Prostate gland (tissue), 2 donors: ENCODE measurements around the gene GABRG3. TPM values are rescaled to one million over a fixed set of nuclear protein-coding genes. Genes with fewer than 3 reads are reported as not detected.

Source experiments
- DNase-seq: peaks from one replicate; pipeline ENCODE4 v3.0.0-alpha.2; 2019; ENCODE audit warnings: low spot score
- H3K27ac ChIP-seq, 2 donors: fragments of 200-600 bp; sonication (generic); 2 replicates each; pipeline ENCODE4 v1.5.1; 2017 to 2019
- H3K27me3 ChIP-seq: fragments of 200-600 bp; sonication (generic); replicated peaks from 2 replicates; pipeline ENCODE4 v1.5.1; 2019; ENCODE audit not compliant: insufficient read depth
- H3K36me3 ChIP-seq, 2 donors: fragments of 200-600 bp; sonication (generic); 1 replicate in 1 of 2; 2 replicates in 1 of 2; pipeline versions ENCODE4 v1.5.1 to v1.8.1; 2017 to 2019
- H3K4me1 ChIP-seq: fragments of 200-600 bp; sonication (generic); replicated peaks from 2 replicates; pipeline ENCODE4 v1.5.1; 2019
- H3K4me3 ChIP-seq, 2 donors: fragments of 200-600 bp; sonication (generic); 2 replicates each; pipeline ENCODE4 v1.5.1; 2017 to 2019
- H3K9me3 ChIP-seq: fragments of 200-600 bp; sonication (generic); 2 replicates; pipeline ENCODE4 v1.5.1; 2017
- CTCF ChIP-seq, 4 experiments: fragments of 200-600 bp in 2 of 4; fragments of 450-650 bp in 2 of 4; sonication (generic) in 2 of 4; IDR thresholded peaks; 1 replicate in 3 of 4; 2 replicates in 1 of 4; pipeline ENCODE4 v1.5.1; 2016 to 2019; ENCODE audit warnings: antibody characterized with exemption in 4 of 4, mild to moderate bottlenecking in 2 of 4, moderate library complexity in 2 of 4
- POLR2A ChIP-seq: fragments of 450-650 bp; IDR thresholded peaks from one replicate; pipeline ENCODE4 v1.6.1; 2016; ENCODE audit warnings: antibody characterized with exemption, mild to moderate bottlenecking
- POLR2AphosphoS5 ChIP-seq: sonication (generic); formaldehyde crosslinking; IDR thresholded peaks from one replicate; pipeline ENCODE4 v1.6.1; 2017; ENCODE audit warnings: antibody characterized with exemption
- WGBS: methylation state at CpG from one replicate; pipeline ENCODE4 v1.1.5; 2018; 5-methylcytosine and 5-hydroxymethylcytosine counted together
- intact Hi-C: fragments of 100-400 bp; cut with DNase I; formaldehyde crosslinking; loops from one replicate; pipeline ENCODE4 v1.14.2; 2022
- total RNA-seq, 2 donors: library from RNA; depleted of rRNA; stranded (reverse); fragments of >200 nt; gene quantifications; one replicate each; pipeline ENCODE4 v1.1.0, GENCODE V29; 2016

The GABRG3 gene
- total RNA-seq, 2 donors from 2014 or later: 15.6 to 35.4 TPM

GRCh38 chr15:27414168-27414870, 443.3 kb downstream of the GABRG3 start:
- H3K4me1 ChIP-seq: peaks cover 3% of the 10 kb centered on the region
- intact Hi-C loops: no loop called here
- no peak overlapping the region for H3K27ac ChIP-seq
- TF ChIP-seq CTCF (IDR thresholded peaks at IDR 0.05) (no peak), POLR2A (no peak), POLR2AphosphoS5 (no peak)
- H3K9me3 ChIP-seq: no peaks in the 10 kb centered on the region
- no peak for DNase-seq
- H3K4me3 ChIP-seq: no peak overlapping the region
- 70% methylated on average over 7 of the region's 7 CpGs for WGBS
- H3K27me3 ChIP-seq: no peaks in the 10 kb centered on the region
- no peaks in the 10 kb centered on the region for H3K36me3 ChIP-seq

GRCh38 chr15:27418726-27419125, 447.7 kb downstream of the GABRG3 start:
- TF ChIP-seq CTCF (IDR thresholded peaks at IDR 0.05): no peak
- no peak for TF ChIP-seq POLR2AphosphoS5
- TF ChIP-seq POLR2A: no peak
- Histone ChIP-seq H3K36me3 (no peaks in the 10 kb centered on the region), H3K4me1 (no peaks in the 10 kb centered on the region), H3K27ac (no peak overlapping the region), H3K9me3 (no peaks in the 10 kb centered on the region), H3K27me3 (no peaks in the 10 kb centered on the region), H3K4me3 (no peak overlapping the region)
- no peak for DNase-seq
- WGBS: 42% methylated on average over 5 of the region's 5 CpGs
- intact Hi-C loops: no loop called here

- no peaks in the 10 kb centered on the region for H3K4me1 ChIP-seq
- H3K27me3 ChIP-seq: no peaks in the 10 kb centered on the region
- no peak overlapping the region for H3K27ac ChIP-seq
- no peak overlapping the region for H3K4me3 ChIP-seq
- H3K36me3 ChIP-seq: no peaks in the 10 kb centered on the region
- intact Hi-C loops: no loop called here
- TF ChIP-seq POLR2AphosphoS5 (no peak), POLR2A (no peak), CTCF (IDR thresholded peaks at IDR 0.05) (no peak)
- no peaks in the 10 kb centered on the region for H3K9me3 ChIP-seq
- DNase-seq: peak; percentile 39
These were observed 452.0 kb downstream of the GABRG3 start for GRCh38 chr15:27422997-27423396.

GRCh38 chr15:27426805-27427204, 455.8 kb downstream of the GABRG3 start:
- Histone ChIP-seq H3K36me3 (no peaks in the 10 kb centered on the region), H3K4me1 (no peaks in the 10 kb centered on the region), H3K27ac (no peak overlapping the region), H3K9me3 (no peaks in the 10 kb centered on the region), H3K27me3 (no peaks in the 10 kb centered on the region), H3K4me3 (no peak overlapping the region)
- intact Hi-C loops: no loop called here
- WGBS: 9% methylated on average over 1 of the region's 1 CpG
- no peak for DNase-seq
- TF ChIP-seq POLR2AphosphoS5: no peak
- no peak for TF ChIP-seq POLR2A
- TF ChIP-seq CTCF (IDR thresholded peaks at IDR 0.05): no peak

- intact Hi-C loops: no loop called here
- Histone ChIP-seq H3K36me3 (no peaks in the 10 kb centered on the region), H3K27me3 (no peaks in the 10 kb centered on the region), H3K27ac (no peak overlapping the region), H3K4me3 (no peak overlapping the region), H3K9me3 (no peaks in the 10 kb centered on the region), H3K4me1 (no peaks in the 10 kb centered on the region)
- 28% methylated on average over 1 of the region's 1 CpG for WGBS
- TF ChIP-seq POLR2A (no peak), POLR2AphosphoS5 (no peak), CTCF (IDR thresholded peaks at IDR 0.05) (no peak)
- DNase-seq: no peak
These were observed 456.3 kb downstream of the GABRG3 start for GRCh38 chr15:27427276-27427675.
